Measurements from ENCODE around the gene SMG6. TPM values are rescaled to one million over a fixed set of nuclear protein-coding genes. Genes with fewer than 3 reads are reported as not detected.

Gene SMG6
- total and polyA plus RNA-seq, 2 of the 8 experiments (the other 6 are each of a cell fraction or from before 2014, with no cell fraction given): 18.5 to 25.2 TPM

DNA sequence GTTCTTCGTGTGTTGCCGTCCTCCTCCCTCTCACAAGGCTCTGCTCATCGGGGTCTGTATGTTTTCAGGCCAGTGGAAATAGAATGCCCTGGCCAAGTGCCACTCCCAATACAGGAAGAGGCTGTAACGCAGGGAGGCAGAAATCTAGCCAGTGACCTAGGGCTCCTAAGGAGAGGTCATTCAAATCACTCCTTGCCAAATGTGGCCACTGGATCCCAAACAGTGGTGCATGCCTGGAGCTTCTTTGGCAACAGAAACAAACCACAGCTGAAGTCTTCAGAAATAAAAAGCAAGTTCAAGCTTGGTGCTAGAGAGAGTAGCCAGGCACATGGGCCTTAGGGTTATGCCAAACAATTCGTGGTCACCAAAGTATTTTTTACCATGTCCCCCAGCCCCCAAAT is 66.1 kb downstream of the SMG6 start (continued):
- no peak for TF ChIP-seq RNF2 (IDR thresholded peaks at IDR 0.05; ENCODE audit: borderline replicate concordance, low read depth, low read length, missing control alignments, poor library complexity, severe bottlenecking)
- TF ChIP-seq SRF (IDR thresholded peaks at IDR 0.05; ENCODE audit: low read depth, low read length): no peak
- no peak for TF ChIP-seq BACH1 (IDR thresholded peaks at IDR 0.05; ENCODE audit: low read length)
- TF ChIP-seq EGR1 (IDR thresholded peaks at IDR 0.05; ENCODE audit: borderline replicate concordance, low read depth, low read length): no peak
- no peak for TF ChIP-seq KDM5A (IDR thresholded peaks at IDR 0.05; ENCODE audit: low read length)
- no peak for TF ChIP-seq POLR2A (IDR thresholded peaks at IDR 0.05; ENCODE audit: control extremely low read depth in 1 of 2, low read depth in 2 of 2, low read length in 2 of 2)
- TF ChIP-seq TAF1 (IDR thresholded peaks at IDR 0.05; ENCODE audit: low read depth, low read length): no peak
